Keratinocyte (primary cell): ENCODE results near the gene CAST. TPM values are rescaled to one million over a fixed set of nuclear protein-coding genes. Genes with fewer than 3 reads are reported as not detected.

ENCODE experiments used
- DNase-seq: peaks from one replicate; pipeline ENCODE4 v3.0.0-alpha.2; 2011; ENCODE audit warnings: low read depth, missing footprints, low spot score
- FAIRE-seq: peaks from 2 replicates; lab custom pipeline; 2011; peaks lifted over from hg19 to GRCh38; lab: Jason Lieb, UNC
- H2AFZ ChIP-seq: 2 replicates; pipeline ENCODE4 v1.6.0; 2012; ENCODE audit warnings: low read length, control low read depth, inconsistent platforms; ENCODE audit not compliant: control insufficient read depth
- H3K27ac ChIP-seq: 2 replicates; pipeline ENCODE4 v1.5.1; 2011; ENCODE audit warnings: low read length; ENCODE audit not compliant: control insufficient read depth, insufficient read depth
- H3K27me3 ChIP-seq: 3 replicates; pipeline ENCODE4 v1.6.0; 2011; ENCODE audit warnings: low read length; ENCODE audit not compliant: control insufficient read depth, insufficient read depth; ENCODE audit errors: extremely low read depth
- H3K36me3 ChIP-seq, 2 experiments: 2 replicates in 1 of 2; 3 replicates in 1 of 2; pipeline ENCODE4 v1.5.1; 2011; ENCODE audit warnings: low read length in 2 of 2, mild to moderate bottlenecking in 1 of 2; ENCODE audit not compliant: control insufficient read depth in 2 of 2, insufficient read depth in 2 of 2; ENCODE audit errors: extremely low read depth in 1 of 2
- H3K4me1 ChIP-seq: 3 replicates; pipeline ENCODE4 v1.5.1; 2011; ENCODE audit warnings: low read length; ENCODE audit not compliant: control insufficient read depth, insufficient read depth; ENCODE audit errors: extremely low read depth
- H3K4me2 ChIP-seq: 3 replicates; pipeline ENCODE4 v1.6.0; 2011; ENCODE audit warnings: low read depth, low read length; ENCODE audit not compliant: control insufficient read depth, insufficient read depth; ENCODE audit errors: extremely low read depth
- H3K4me3 ChIP-seq, 3 experiments: fragments of 200-600 bp in 1 of 3; sonication (generic) in 1 of 3; 2 replicates in 2 of 3; 3 replicates in 1 of 3; pipeline ENCODE4 v1.5.1; 2011 to 2016; ENCODE audit warnings: low read length in 3 of 3, mild to moderate bottlenecking in 3 of 3, control low read depth in 2 of 3, inconsistent platforms in 1 of 3, low read depth in 1 of 3, mixed read lengths in 1 of 3, mixed run types in 1 of 3, moderate library complexity in 1 of 3; ENCODE audit not compliant: control insufficient read depth in 2 of 3, insufficient read depth in 2 of 3; ENCODE audit errors: extremely low read depth in 1 of 3
- H3K79me2 ChIP-seq: 2 replicates; pipeline ENCODE4 v1.6.0; 2012; ENCODE audit warnings: low read length; ENCODE audit not compliant: control insufficient read depth, insufficient read depth
- H3K9ac ChIP-seq: 3 replicates; pipeline ENCODE4 v1.6.0; 2011; ENCODE audit warnings: low read length; ENCODE audit not compliant: control insufficient read depth, insufficient read depth; ENCODE audit errors: extremely low read depth
- H3K9me1 ChIP-seq: 3 replicates; pipeline ENCODE4 v1.6.0; 2011; ENCODE audit warnings: low read length; ENCODE audit not compliant: control insufficient read depth, insufficient read depth; ENCODE audit errors: extremely low read depth
- H3K9me3 ChIP-seq: 2 replicates; pipeline ENCODE4 v1.5.1; 2012; ENCODE audit warnings: low read depth, low read length; ENCODE audit not compliant: control insufficient read depth
- H4K20me1 ChIP-seq: 3 replicates; pipeline ENCODE4 v1.6.0; 2011; ENCODE audit warnings: low read length; ENCODE audit not compliant: control insufficient read depth, insufficient read depth; ENCODE audit errors: extremely low read depth
- EZH2 ChIP-seq: IDR thresholded peaks from one replicate; pipeline ENCODE4 v1.6.1; 2012; ENCODE audit warnings: inconsistent platforms, mild to moderate bottlenecking, low read length, moderate library complexity
- dilution Hi-C: fragments of 300-500 bp; cut with MboI; formaldehyde crosslinking; loops from one replicate; pipeline ENCODE4 v1.7.0; 2020; ENCODE audit warnings: low sequenced_read_pairs; ENCODE audit not compliant: extremely low pct_ligation_motif_present
- polyA plus RNA-seq, 5 experiments: library from polyadenylated mRNA; depleted of rRNA in 3 of 5; stranded (reverse) in 3 of 5; stranded (forward) in 1 of 5; unstranded in 1 of 5; fragments of >200 nt; gene quantifications; 1 replicate in 1 of 5; 2 replicates in 3 of 5; 3 replicates in 1 of 5; pipeline versions ENCODE4 v1.2.1 to v1.2.3, GENCODE V29; 2011 to 2012; ENCODE audit warnings: missing spikeins in 2 of 5, low read depth in 1 of 5, low replicate concordance in 1 of 5
- TF ChIP-seq, protein P1 (sequence below), 3 experiments: IDR thresholded peaks in 1 of 3; conservative IDR thresholded peaks in 1 of 3; optimal IDR thresholded peaks in 1 of 3; 2 replicates in 2 of 3; 3 replicates in 1 of 3; pipeline versions ENCODE3 to v1.5.1; 2011; ENCODE audit warnings: low read length in 3 of 3, mild to moderate bottlenecking in 3 of 3, moderate library complexity in 2 of 3, control low read depth in 1 of 3, inconsistent platforms in 1 of 3; ENCODE audit not compliant: insufficient read depth in 2 of 3; ENCODE audit errors: extremely low read depth in 1 of 3

Gene CAST
- polyA plus RNA-seq, 1 donor (not counting 4 experiments of a cell fraction or from before 2014, with no cell fraction given) = 238 TPM

- Histone ChIP-seq H3K9me3 (no peaks in the 10 kb centered on the region), H3K4me2 (no peak overlapping the region), H3K4me3 (no peak overlapping the region), H3K79me2 (peaks cover 36% of the 10 kb centered on the region), H4K20me1 (peaks cover 3% of the 10 kb centered on the region), H3K27ac (no peak overlapping the region), H3K27me3 (no peaks in the 10 kb centered on the region), H2AFZ (no peak overlapping the region), H3K9me1 (no peaks in the 10 kb centered on the region), H3K36me3 (peaks cover 3 to 7% of the 10 kb centered on the region in 2 experiments), H3K4me1 (peaks cover 6% of the 10 kb centered on the region), H3K9ac (no peak overlapping the region)
- dilution Hi-C loops = no loop called here
- DNase-seq = no peak
- peak; percentile 26 for FAIRE-seq
- TF ChIP-seq, protein P1, sequence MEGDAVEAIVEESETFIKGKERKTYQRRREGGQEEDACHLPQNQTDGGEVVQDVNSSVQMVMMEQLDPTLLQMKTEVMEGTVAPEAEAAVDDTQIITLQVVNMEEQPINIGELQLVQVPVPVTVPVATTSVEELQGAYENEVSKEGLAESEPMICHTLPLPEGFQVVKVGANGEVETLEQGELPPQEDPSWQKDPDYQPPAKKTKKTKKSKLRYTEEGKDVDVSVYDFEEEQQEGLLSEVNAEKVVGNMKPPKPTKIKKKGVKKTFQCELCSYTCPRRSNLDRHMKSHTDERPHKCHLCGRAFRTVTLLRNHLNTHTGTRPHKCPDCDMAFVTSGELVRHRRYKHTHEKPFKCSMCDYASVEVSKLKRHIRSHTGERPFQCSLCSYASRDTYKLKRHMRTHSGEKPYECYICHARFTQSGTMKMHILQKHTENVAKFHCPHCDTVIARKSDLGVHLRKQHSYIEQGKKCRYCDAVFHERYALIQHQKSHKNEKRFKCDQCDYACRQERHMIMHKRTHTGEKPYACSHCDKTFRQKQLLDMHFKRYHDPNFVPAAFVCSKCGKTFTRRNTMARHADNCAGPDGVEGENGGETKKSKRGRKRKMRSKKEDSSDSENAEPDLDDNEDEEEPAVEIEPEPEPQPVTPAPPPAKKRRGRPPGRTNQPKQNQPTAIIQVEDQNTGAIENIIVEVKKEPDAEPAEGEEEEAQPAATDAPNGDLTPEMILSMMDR (optimal IDR thresholded peaks at IDR 0.05 in 1 of 3, IDR thresholded peaks at IDR 0.05 in 1 of 3, conservative IDR thresholded peaks at IDR 0.05 in 1 of 3; ENCODE audit: extremely low read depth in 1 of 3, insufficient read depth in 2 of 3, low read length in 3 of 3) = no peak
- no peak for TF ChIP-seq EZH2
Measured at GRCh38 chr5:96675882-96676281, 13.7 kb downstream of the CAST start.

GRCh38 chr5:96677496-96677895 is 15.3 kb downstream of the CAST start:
- DNase-seq = no peak
- H3K27me3 ChIP-seq = no peaks in the 10 kb centered on the region
- no peaks in the 10 kb centered on the region for H3K9me1 ChIP-seq
- FAIRE-seq = no peak
- no peak overlapping the region for H2AFZ ChIP-seq
- TF ChIP-seq, protein P1 (optimal IDR thresholded peaks at IDR 0.05 in 1 of 3, IDR thresholded peaks at IDR 0.05 in 1 of 3, conservative IDR thresholded peaks at IDR 0.05 in 1 of 3; ENCODE audit: extremely low read depth in 1 of 3, insufficient read depth in 2 of 3, low read length in 3 of 3) = no peak
- TF ChIP-seq EZH2 = no peak
- peaks cover 3% of the 10 kb centered on the region for H4K20me1 ChIP-seq
- no peak overlapping the region for H3K27ac ChIP-seq
- H3K79me2 ChIP-seq = peaks cover 27% of the 10 kb centered on the region
- H3K4me1 ChIP-seq = peaks cover 9% of the 10 kb centered on the region
- H3K4me2 ChIP-seq = no peak overlapping the region
- H3K4me3 ChIP-seq = no peak overlapping the region
- no peak overlapping the region for H3K9ac ChIP-seq
- dilution Hi-C loops = no loop called here
- H3K36me3 ChIP-seq = peaks cover 2 to 7% of the 10 kb centered on the region in 2 experiments
- H3K9me3 ChIP-seq = no peaks in the 10 kb centered on the region
